ENCODE data around the gene AKT1S1. TPM values are rescaled to one million over a fixed set of nuclear protein-coding genes. Genes with fewer than 3 reads are reported as not detected.

Gene AKT1S1
- total and polyA plus RNA-seq, 2 of the 13 experiments (the other 11 are each of a cell fraction or from before 2014, with no cell fraction given) = 13.5 to 27.8 TPM

GRCh38 chr19:49850487-49851342, 26.4 kb downstream of the AKT1S1 start, which contains the start of gene PTOV1 (continued):
- TF ChIP-seq, protein P1, sequence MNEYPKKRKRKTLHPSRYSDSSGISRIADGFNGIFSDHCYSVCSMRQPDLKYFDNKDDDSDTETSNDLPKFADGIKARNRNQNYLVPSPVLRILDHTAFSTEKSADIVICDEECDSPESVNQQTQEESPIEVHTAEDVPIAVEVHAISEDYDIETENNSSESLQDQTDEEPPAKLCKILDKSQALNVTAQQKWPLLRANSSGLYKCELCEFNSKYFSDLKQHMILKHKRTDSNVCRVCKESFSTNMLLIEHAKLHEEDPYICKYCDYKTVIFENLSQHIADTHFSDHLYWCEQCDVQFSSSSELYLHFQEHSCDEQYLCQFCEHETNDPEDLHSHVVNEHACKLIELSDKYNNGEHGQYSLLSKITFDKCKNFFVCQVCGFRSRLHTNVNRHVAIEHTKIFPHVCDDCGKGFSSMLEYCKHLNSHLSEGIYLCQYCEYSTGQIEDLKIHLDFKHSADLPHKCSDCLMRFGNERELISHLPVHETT (CRISPR knock-in tag; conservative IDR thresholded peaks at IDR 0.05) = peak; percentile 70
- TF ChIP-seq ZBTB42 (CRISPR knock-in tag; IDR thresholded peaks at IDR 0.05) = no peak
- peak; percentile 46 for TF ChIP-seq DRAP1 (CRISPR knock-in tag; IDR thresholded peaks at IDR 0.05)
- TF ChIP-seq ZNF18 (CRISPR knock-in tag; IDR thresholded peaks at IDR 0.05; ENCODE audit: insufficient replicate concordance) = no peak
- TF ChIP-seq, protein P2, sequence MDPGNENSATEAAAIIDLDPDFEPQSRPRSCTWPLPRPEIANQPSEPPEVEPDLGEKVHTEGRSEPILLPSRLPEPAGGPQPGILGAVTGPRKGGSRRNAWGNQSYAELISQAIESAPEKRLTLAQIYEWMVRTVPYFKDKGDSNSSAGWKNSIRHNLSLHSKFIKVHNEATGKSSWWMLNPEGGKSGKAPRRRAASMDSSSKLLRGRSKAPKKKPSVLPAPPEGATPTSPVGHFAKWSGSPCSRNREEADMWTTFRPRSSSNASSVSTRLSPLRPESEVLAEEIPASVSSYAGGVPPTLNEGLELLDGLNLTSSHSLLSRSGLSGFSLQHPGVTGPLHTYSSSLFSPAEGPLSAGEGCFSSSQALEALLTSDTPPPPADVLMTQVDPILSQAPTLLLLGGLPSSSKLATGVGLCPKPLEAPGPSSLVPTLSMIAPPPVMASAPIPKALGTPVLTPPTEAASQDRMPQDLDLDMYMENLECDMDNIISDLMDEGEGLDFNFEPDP (CRISPR knock-in tag; conservative IDR thresholded peaks at IDR 0.05) = no peak
- TF ChIP-seq, protein P3, sequence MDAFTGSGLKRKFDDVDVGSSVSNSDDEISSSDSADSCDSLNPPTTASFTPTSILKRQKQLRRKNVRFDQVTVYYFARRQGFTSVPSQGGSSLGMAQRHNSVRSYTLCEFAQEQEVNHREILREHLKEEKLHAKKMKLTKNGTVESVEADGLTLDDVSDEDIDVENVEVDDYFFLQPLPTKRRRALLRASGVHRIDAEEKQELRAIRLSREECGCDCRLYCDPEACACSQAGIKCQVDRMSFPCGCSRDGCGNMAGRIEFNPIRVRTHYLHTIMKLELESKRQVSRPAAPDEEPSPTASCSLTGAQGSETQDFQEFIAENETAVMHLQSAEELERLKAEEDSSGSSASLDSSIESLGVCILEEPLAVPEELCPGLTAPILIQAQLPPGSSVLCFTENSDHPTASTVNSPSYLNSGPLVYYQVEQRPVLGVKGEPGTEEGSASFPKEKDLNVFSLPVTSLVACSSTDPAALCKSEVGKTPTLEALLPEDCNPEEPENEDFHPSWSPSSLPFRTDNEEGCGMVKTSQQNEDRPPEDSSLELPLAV (CRISPR knock-in tag; conservative IDR thresholded peaks at IDR 0.05; ENCODE audit: low read depth) = no peak
- no peak; the same call in none of the 2 replicates for TF ChIP-seq ZNF777 (CRISPR knock-in tag; IDR thresholded peaks at IDR 0.05)
- TF ChIP-seq, protein P4, sequence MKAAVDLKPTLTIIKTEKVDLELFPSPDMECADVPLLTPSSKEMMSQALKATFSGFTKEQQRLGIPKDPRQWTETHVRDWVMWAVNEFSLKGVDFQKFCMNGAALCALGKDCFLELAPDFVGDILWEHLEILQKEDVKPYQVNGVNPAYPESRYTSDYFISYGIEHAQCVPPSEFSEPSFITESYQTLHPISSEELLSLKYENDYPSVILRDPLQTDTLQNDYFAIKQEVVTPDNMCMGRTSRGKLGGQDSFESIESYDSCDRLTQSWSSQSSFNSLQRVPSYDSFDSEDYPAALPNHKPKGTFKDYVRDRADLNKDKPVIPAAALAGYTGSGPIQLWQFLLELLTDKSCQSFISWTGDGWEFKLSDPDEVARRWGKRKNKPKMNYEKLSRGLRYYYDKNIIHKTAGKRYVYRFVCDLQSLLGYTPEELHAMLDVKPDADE (CRISPR knock-in tag; IDR thresholded peaks at IDR 0.05) = no peak
- TF ChIP-seq ZFAT (CRISPR knock-in tag; conservative IDR thresholded peaks at IDR 0.05) = no peak
- TF ChIP-seq SRY (CRISPR knock-in tag; IDR thresholded peaks at IDR 0.05) = 0 out of 2 replicates have a peak, but pooled peaks have one; percentile 86
- TF ChIP-seq ZNF720 (CRISPR knock-in tag; IDR thresholded peaks at IDR 0.05) = no peak
- TF ChIP-seq, protein P5, sequence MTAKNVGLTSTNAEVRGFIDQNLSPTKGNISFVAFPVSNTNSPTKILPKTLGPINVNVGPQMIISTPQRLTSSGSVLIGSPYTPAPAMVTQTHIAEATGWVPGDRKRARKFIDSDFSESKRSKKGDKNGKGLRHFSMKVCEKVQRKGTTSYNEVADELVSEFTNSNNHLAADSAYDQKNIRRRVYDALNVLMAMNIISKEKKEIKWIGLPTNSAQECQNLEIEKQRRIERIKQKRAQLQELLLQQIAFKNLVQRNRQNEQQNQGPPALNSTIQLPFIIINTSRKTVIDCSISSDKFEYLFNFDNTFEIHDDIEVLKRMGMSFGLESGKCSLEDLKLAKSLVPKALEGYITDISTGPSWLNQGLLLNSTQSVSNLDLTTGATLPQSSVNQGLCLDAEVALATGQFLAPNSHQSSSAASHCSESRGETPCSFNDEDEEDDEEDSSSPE (CRISPR knock-in tag; IDR thresholded peaks at IDR 0.05) = peak; percentile 74; the same call in 1 of the 2 replicates
- no peak for TF ChIP-seq TRIM22 (IDR thresholded peaks at IDR 0.05)
- TF ChIP-seq ZNF703 (CRISPR knock-in tag; IDR thresholded peaks at IDR 0.05; ENCODE audit: borderline replicate concordance) = no peak
- TF ChIP-seq KDM2A (CRISPR knock-in tag; IDR thresholded peaks at IDR 0.05; ENCODE audit: borderline replicate concordance, low read depth) = peak; percentile 70
- TF ChIP-seq ZFX (CRISPR knock-in tag; IDR thresholded peaks at IDR 0.05; ENCODE audit: low read depth) = peak; percentile 97
